ENCODE measurements around the gene EPGN.

Gene EPGN

GRCh38 chr4:74353858-74354257 is 45.6 kb downstream of the EPGN start:
- TF ChIP-seq CTCF (conservative IDR thresholded peaks at IDR 0.05; ENCODE audit: low read depth, low read length): no peak
- H3K4me3 ChIP-seq (ENCODE audit: low read depth, low read length): no peak overlapping the region
- no peak for DNase-seq (ENCODE audit: low read depth)

- no peak overlapping the region for H3K4me3 ChIP-seq (ENCODE audit: low read depth, low read length)
- DNase-seq (ENCODE audit: low read depth): no peak
- TF ChIP-seq CTCF (conservative IDR thresholded peaks at IDR 0.05; ENCODE audit: low read depth, low read length): no peak
Observed at GRCh38 chr4:74357965-74358364, 49.7 kb downstream of the EPGN start.

GRCh38 chr4:74361671-74362070 is 53.4 kb downstream of the EPGN start:
- TF ChIP-seq CTCF (conservative IDR thresholded peaks at IDR 0.05; ENCODE audit: low read depth, low read length): no peak

GRCh38 chr4:74362347-74362746 is 54.1 kb downstream of the EPGN start:
- no peak for TF ChIP-seq CTCF (conservative IDR thresholded peaks at IDR 0.05; ENCODE audit: low read depth, low read length)
- DNase-seq (ENCODE audit: low read depth): no peak
- H3K4me3 ChIP-seq (ENCODE audit: low read depth, low read length): no peak overlapping the region

More at GRCh38 chr4:74361671-74362070, 53.4 kb downstream of the EPGN start:
- no peak overlapping the region for H3K4me3 ChIP-seq (ENCODE audit: low read depth, low read length)
- no peak for DNase-seq (ENCODE audit: low read depth)

- no peak for DNase-seq (ENCODE audit: low read depth)
- TF ChIP-seq CTCF (conservative IDR thresholded peaks at IDR 0.05; ENCODE audit: low read depth, low read length): no peak
- peak overlapping the region; percentile 67 for H3K4me3 ChIP-seq (ENCODE audit: low read depth, low read length)
Observed at GRCh38 chr4:74364256-74364651, 56.0 kb downstream of the EPGN start.

- TF ChIP-seq CTCF (conservative IDR thresholded peaks at IDR 0.05; ENCODE audit: low read depth, low read length): no peak
- peak; percentile 75 for DNase-seq (ENCODE audit: low read depth)
- peak within 1 kb of the TSS; percentile 67 for H3K4me3 ChIP-seq (ENCODE audit: low read depth, low read length)
Observed at GRCh38 chr4:74364652-74365491, 56.6 kb downstream of the EPGN start, which contains the start of gene EREG. EREG (plus strand) TSS chr4:74365145; CDS start chr4:74365309, 164 bp downstream.

GRCh38 chr4:74365761-74366160 is 57.5 kb downstream of the EPGN start:
- peak overlapping the region; percentile 48 for H3K4me3 ChIP-seq (ENCODE audit: low read depth, low read length)
- TF ChIP-seq CTCF (conservative IDR thresholded peaks at IDR 0.05; ENCODE audit: low read depth, low read length): no peak
- peak; percentile 10 for DNase-seq (ENCODE audit: low read depth)
